B cell (primary cell): ENCODE results near the gene AMDHD1. TPM values are rescaled to one million over a fixed set of nuclear protein-coding genes. Genes with fewer than 3 reads are reported as not detected.

ENCODE experiments used
- ATAC-seq: fragments of 200-7000 bp; cut with Tn5 transposase; one replicate; pipeline ENCODE4 v1.10.0; 2021; ENCODE audit warnings: low read depth, mild to moderate bottlenecking, moderate number of reproducible peaks, moderate library complexity
- CTCF ChIA-PET: fragments of 350-600 bp; sonication (Branson Sonifier 250); formaldehyde crosslinking; loops from one replicate; lab custom pipeline; 2021; ENCODE audit warnings: antibody characterized with exemption, inconsistent platforms; lab: Charles Lee
- POLR2A ChIA-PET: fragments of 350-600 bp; sonication (Branson Sonifier 250); formaldehyde crosslinking; loops from one replicate; lab custom pipeline; 2021; ENCODE audit warnings: antibody characterized with exemption; lab: Charles Lee
- DNase-seq: peaks from one replicate; pipeline ENCODE4 v3.0.0; 2013
- H2AFZ ChIP-seq: 2 replicates; pipeline ENCODE4 v1.6.1; 2012; ENCODE audit warnings: mild to moderate bottlenecking, low read depth, low read length; ENCODE audit not compliant: insufficient read depth, poor library complexity, severe bottlenecking
- H3K27ac ChIP-seq, 2 donors: 1 replicate in 1 of 2; 2 replicates in 1 of 2; pipeline ENCODE4 v1.5.1; 2012 to 2013; ENCODE audit warnings: low read length in 2 of 2, mild to moderate bottlenecking in 2 of 2, moderate library complexity in 1 of 2
- H3K27me3 ChIP-seq, 4 experiments: fragments of 200-600 bp in 1 of 4; sonication (generic) in 1 of 4; replicated peaks in 1 of 4; 1 replicate in 2 of 4; 2 replicates in 2 of 4; pipeline versions ENCODE4 v1.6.1 to v1.7.0; 2013 to 2016; ENCODE audit warnings: low read length in 3 of 4, mild to moderate bottlenecking in 2 of 4, mixed read lengths in 1 of 4, moderate library complexity in 1 of 4; ENCODE audit not compliant: insufficient read depth in 4 of 4, control insufficient read depth in 3 of 4; ENCODE audit errors: control extremely low read depth in 1 of 4
- H3K36me3 ChIP-seq, 2 experiments: replicated peaks in 1 of 2; 1 replicate in 1 of 2; 2 replicates in 1 of 2; pipeline versions ENCODE4 v1.6.1 to v1.7.1; 2013; ENCODE audit warnings: low read length in 1 of 2; ENCODE audit not compliant: insufficient read depth in 2 of 2, control insufficient read depth in 1 of 2; ENCODE audit errors: control extremely low read depth in 1 of 2, extremely low read depth in 1 of 2
- H3K4me1 ChIP-seq, 2 donors: fragments of 200-600 bp in 1 of 2; sonication (generic) in 1 of 2; 1 replicate in 1 of 2; 2 replicates in 1 of 2; pipeline versions ENCODE4 v1.5.1 to v1.6.1; 2013 to 2017; ENCODE audit warnings: low read length in 2 of 2; ENCODE audit not compliant: control insufficient read depth in 2 of 2, insufficient read depth in 2 of 2
- H3K4me2 ChIP-seq: replicated peaks from 2 replicates; pipeline ENCODE3; 2012; ENCODE audit warnings: mild to moderate bottlenecking, low read depth, low read length; ENCODE audit not compliant: poor library complexity, severe bottlenecking
- H3K4me3 ChIP-seq, 5 experiments: fragments of 200-600 bp in 1 of 5; sonication (generic) in 1 of 5; 1 replicate in 3 of 5; 2 replicates in 2 of 5; pipeline versions ENCODE4 v1.5.1 to v1.7.0; 2011 to 2016; ENCODE audit warnings: low read length in 4 of 5, mild to moderate bottlenecking in 4 of 5, low read depth in 2 of 5, control low read depth in 1 of 5, moderate library complexity in 1 of 5; ENCODE audit not compliant: insufficient read depth in 1 of 5; ENCODE audit errors: control extremely low read depth in 1 of 5, extremely low read depth in 1 of 5
- H3K79me2 ChIP-seq: fragments of 200-600 bp; sonication (generic); one replicate; pipeline ENCODE4 v1.6.0; 2016; ENCODE audit warnings: low read length; ENCODE audit not compliant: control insufficient read depth, insufficient read depth
- H3K9ac ChIP-seq: fragments of 200-600 bp; sonication (generic); 2 replicates; pipeline ENCODE4 v1.6.1; 2017; ENCODE audit warnings: mild to moderate bottlenecking, low read length, moderate library complexity
- H3K9me3 ChIP-seq, 3 donors: one replicate each; pipeline versions ENCODE4 v1.6.1 to v1.7.1; 2013; ENCODE audit warnings: low read length in 2 of 3; ENCODE audit not compliant: control insufficient read depth in 2 of 3, insufficient read depth in 1 of 3; ENCODE audit errors: control extremely low read depth in 1 of 3
- H4K20me1 ChIP-seq: 2 replicates; pipeline ENCODE4 v1.6.0; 2012; ENCODE audit warnings: mild to moderate bottlenecking, low read length; ENCODE audit not compliant: insufficient read depth, control insufficient read depth, poor library complexity, severe bottlenecking
- H3K27ac Mint-ChIP-seq: one replicate; pipeline ENCODE4 v1.8.0; 2021; ENCODE audit warnings: mixed read lengths
- H3K27me3 Mint-ChIP-seq: one replicate; pipeline ENCODE4 v1.8.0; 2021; ENCODE audit warnings: mixed read lengths
- H3K4me1 Mint-ChIP-seq: one replicate; pipeline ENCODE4 v1.8.0; 2021; ENCODE audit warnings: mixed read lengths
- H3K4me3 Mint-ChIP-seq: one replicate; pipeline ENCODE4 v1.8.0; 2021; ENCODE audit warnings: mixed read lengths
- H3K9me3 Mint-ChIP-seq: one replicate; pipeline ENCODE4 v1.8.0; 2022; ENCODE audit warnings: mixed read lengths; ENCODE audit not compliant: insufficient read depth
- EZH2 ChIP-seq: IDR thresholded peaks from 2 replicates; pipeline ENCODE4 v1.6.1; 2012; ENCODE audit warnings: borderline replicate concordance, low read depth, mild to moderate bottlenecking, moderate library complexity, low read length; ENCODE audit not compliant: insufficient read depth, poor library complexity, severe bottlenecking
- WGBS: methylation state at CpG from one replicate; pipeline ENCODE4 v1.1.5; 2013; ENCODE audit warnings: missing lambda C conversion rate; ENCODE audit not compliant: insufficient coverage; 5-methylcytosine and 5-hydroxymethylcytosine counted together
- intact Hi-C: fragments of 100-400 bp; cut with micrococcal nuclease; formaldehyde crosslinking; loops from one replicate; pipeline ENCODE4 v1.10.0; 2022
- polyA plus RNA-seq: library from polyadenylated mRNA; depleted of rRNA; stranded (reverse); fragments of >200 nt; gene quantifications from 2 replicates; pipeline ENCODE4 v1.2.3, GENCODE V29; 2012
- total RNA-seq, 2 donors: library from RNA; stranded (reverse); fragments of 120-200 nt in 1 of 2; gene quantifications; 1 replicate in 1 of 2; 2 replicates in 1 of 2; pipeline versions ENCODE4 v1.2.3 to v1.2.4, GENCODE V29; 2013 to 2022
- TF ChIP-seq, protein P1 (sequence below): fragments of 200-600 bp; IDR thresholded peaks from one replicate; pipeline ENCODE4 v1.8.0; 2022; ENCODE audit warnings: antibody characterized with exemption, mild to moderate bottlenecking

Gene AMDHD1
- total and polyA plus RNA-seq, 2 donors (not counting 1 experiment from before 2014, with no cell fraction given) = 1.5 to 2.3 TPM

DNA sequence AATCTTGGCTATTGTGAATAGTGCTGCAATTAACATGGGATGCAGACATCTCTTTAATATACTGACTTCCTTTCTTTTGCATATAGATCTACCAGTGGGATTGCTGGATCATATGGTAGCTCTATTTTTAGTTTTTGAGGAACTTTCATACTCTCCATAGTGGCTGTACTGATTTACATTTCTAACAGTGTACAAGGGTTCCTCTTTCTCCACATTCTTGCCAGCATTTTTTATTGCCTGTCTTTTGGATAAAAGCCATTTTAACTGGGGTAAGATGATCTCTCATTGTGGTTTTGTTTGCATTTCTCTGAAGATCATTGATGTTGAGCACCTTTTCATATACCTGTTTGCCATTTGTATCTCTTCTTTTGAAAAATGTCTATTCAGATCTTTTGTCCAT, 8.4 kb downstream of the AMDHD1 start:
- H3K4me2 ChIP-seq = no peak overlapping the region
- peaks cover 0 to 4% (median 0%) of the 10 kb centered on the region in 4 experiments for H3K27me3 ChIP-seq
- no peak overlapping the region for H3K4me3 ChIP-seq
- intact Hi-C loops = no loop called here
- no peak for ATAC-seq
- peaks cover 11% of the 10 kb centered on the region for H3K27me3 Mint-ChIP-seq
- no peak overlapping the region for H3K9ac ChIP-seq
- H3K4me3 Mint-ChIP-seq = no peak overlapping the region
- no peaks in the 10 kb centered on the region for H3K4me1 ChIP-seq
- no peak overlapping the region for H3K27ac Mint-ChIP-seq
- CTCF ChIA-PET = no interaction called here
- H4K20me1 ChIP-seq = no peaks in the 10 kb centered on the region
- TF ChIP-seq EZH2 = no peak
- TF ChIP-seq, protein P1, sequence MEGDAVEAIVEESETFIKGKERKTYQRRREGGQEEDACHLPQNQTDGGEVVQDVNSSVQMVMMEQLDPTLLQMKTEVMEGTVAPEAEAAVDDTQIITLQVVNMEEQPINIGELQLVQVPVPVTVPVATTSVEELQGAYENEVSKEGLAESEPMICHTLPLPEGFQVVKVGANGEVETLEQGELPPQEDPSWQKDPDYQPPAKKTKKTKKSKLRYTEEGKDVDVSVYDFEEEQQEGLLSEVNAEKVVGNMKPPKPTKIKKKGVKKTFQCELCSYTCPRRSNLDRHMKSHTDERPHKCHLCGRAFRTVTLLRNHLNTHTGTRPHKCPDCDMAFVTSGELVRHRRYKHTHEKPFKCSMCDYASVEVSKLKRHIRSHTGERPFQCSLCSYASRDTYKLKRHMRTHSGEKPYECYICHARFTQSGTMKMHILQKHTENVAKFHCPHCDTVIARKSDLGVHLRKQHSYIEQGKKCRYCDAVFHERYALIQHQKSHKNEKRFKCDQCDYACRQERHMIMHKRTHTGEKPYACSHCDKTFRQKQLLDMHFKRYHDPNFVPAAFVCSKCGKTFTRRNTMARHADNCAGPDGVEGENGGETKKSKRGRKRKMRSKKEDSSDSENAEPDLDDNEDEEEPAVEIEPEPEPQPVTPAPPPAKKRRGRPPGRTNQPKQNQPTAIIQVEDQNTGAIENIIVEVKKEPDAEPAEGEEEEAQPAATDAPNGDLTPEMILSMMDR = no peak
- H3K9me3 Mint-ChIP-seq = no peaks in the 10 kb centered on the region
- no peak overlapping the region for H2AFZ ChIP-seq
- no peaks in the 10 kb centered on the region for H3K36me3 ChIP-seq
- H3K79me2 ChIP-seq = no peaks in the 10 kb centered on the region
- DNase-seq = no peak
- no peaks in the 10 kb centered on the region for H3K9me3 ChIP-seq
- H3K27ac ChIP-seq = no peak overlapping the region
- POLR2A ChIA-PET = no interaction called here
- no peaks in the 10 kb centered on the region for H3K4me1 Mint-ChIP-seq

DNA sequence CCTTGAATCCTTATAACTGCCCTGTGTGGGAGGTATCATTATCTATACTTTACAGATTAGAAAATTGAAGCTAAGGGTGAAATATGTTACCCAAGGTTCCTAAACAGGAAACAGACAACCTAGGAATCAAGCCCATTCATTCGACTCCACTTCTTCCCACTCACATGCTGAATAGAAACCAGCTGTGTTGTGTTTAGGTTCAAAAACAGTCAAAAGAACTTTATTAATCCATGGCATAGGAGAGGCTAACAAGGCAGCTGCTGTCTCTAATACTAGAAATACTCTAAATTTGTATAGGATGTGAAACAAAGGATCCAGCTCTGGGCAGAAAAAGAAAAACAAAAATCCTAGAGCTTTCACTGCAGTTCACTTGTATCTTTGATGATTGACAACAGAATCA, 9.9 kb downstream of the AMDHD1 start:
- Histone ChIP-seq H3K9me3 (no peaks in the 10 kb centered on the region), H2AFZ (no peak overlapping the region), H3K9ac (no peak overlapping the region), H3K27ac (no peak overlapping the region), H3K4me2 (no peak overlapping the region), H3K4me1 (no peaks in the 10 kb centered on the region), H4K20me1 (no peaks in the 10 kb centered on the region), H3K36me3 (no peaks in the 10 kb centered on the region), H3K27me3 (peaks cover 0 to 4% (median 0%) of the 10 kb centered on the region in 4 experiments), H3K79me2 (no peaks in the 10 kb centered on the region), H3K4me3 (no peak overlapping the region)
- intact Hi-C loops = no loop called here
- H3K9me3 Mint-ChIP-seq = no peaks in the 10 kb centered on the region
- H3K4me3 Mint-ChIP-seq = no peak overlapping the region
- H3K4me1 Mint-ChIP-seq = no peaks in the 10 kb centered on the region
- TF ChIP-seq, protein P1 = no peak
- TF ChIP-seq EZH2 = no peak
- ATAC-seq = no peak
- no peak overlapping the region for H3K27ac Mint-ChIP-seq
- ChIA-PET POLR2A (no interaction called here), CTCF (interaction anchor here (0.6 to 0.7 kb wide), 2 partner anchors 32 to 251 kb away, joined by 3 to 4 read pairs; no protein-coding TSS in a partner anchor)
- DNase-seq = no peak
- no CpG with 5 or more reads among the region's 1 CpG for WGBS
- H3K27me3 Mint-ChIP-seq = peaks cover 11% of the 10 kb centered on the region
